NB4 (cell line): ENCODE measurements around the gene SERPINA4.

Experiments used
- DNase-seq: peaks from one replicate; pipeline ENCODE4 v3.0.0; 2010; ENCODE audit warnings: low read depth
- H3K4me3 ChIP-seq: one replicate; pipeline ENCODE4 v1.5.1; 2011; ENCODE audit warnings: mild to moderate bottlenecking, low read depth, low read length, moderate library complexity
- CTCF ChIP-seq: IDR thresholded peaks from one replicate; pipeline ENCODE4 v1.5.1; 2012; ENCODE audit warnings: low read depth, low read length
- MYC ChIP-seq: IDR thresholded peaks from 2 replicates; pipeline ENCODE4 v1.6.1; 2011; ENCODE audit warnings: low read depth, low read length
- POLR2A ChIP-seq: IDR thresholded peaks from 2 replicates; pipeline ENCODE4 v1.6.1; 2011; ENCODE audit warnings: mild to moderate bottlenecking; ENCODE audit not compliant: insufficient read length; ENCODE audit errors: extremely low read depth
- TF ChIP-seq, protein P1 (sequence below): IDR thresholded peaks from 2 replicates; pipeline ENCODE4 v1.6.1; 2011; ENCODE audit warnings: low read depth, low read length

SERPINA4 gene

GRCh38 chr14:94595912-94596311 lies 34.7 kb downstream of the SERPINA4 start:
- no peak for DNase-seq
- H3K4me3 ChIP-seq: no peak overlapping the region
- TF ChIP-seq, protein P1, sequence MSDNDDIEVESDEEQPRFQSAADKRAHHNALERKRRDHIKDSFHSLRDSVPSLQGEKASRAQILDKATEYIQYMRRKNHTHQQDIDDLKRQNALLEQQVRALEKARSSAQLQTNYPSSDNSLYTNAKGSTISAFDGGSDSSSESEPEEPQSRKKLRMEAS: no peak
- no peak for TF ChIP-seq MYC
- no peak for TF ChIP-seq CTCF
- no peak for TF ChIP-seq POLR2A

- TF ChIP-seq MYC: no peak
- no peak for TF ChIP-seq CTCF
- TF ChIP-seq POLR2A: no peak
- TF ChIP-seq, protein P1: no peak
- no peak for DNase-seq
- H3K4me3 ChIP-seq: no peak overlapping the region
These were observed 35.1 kb downstream of the SERPINA4 start for GRCh38 chr14:94596361-94596760.

DNA sequence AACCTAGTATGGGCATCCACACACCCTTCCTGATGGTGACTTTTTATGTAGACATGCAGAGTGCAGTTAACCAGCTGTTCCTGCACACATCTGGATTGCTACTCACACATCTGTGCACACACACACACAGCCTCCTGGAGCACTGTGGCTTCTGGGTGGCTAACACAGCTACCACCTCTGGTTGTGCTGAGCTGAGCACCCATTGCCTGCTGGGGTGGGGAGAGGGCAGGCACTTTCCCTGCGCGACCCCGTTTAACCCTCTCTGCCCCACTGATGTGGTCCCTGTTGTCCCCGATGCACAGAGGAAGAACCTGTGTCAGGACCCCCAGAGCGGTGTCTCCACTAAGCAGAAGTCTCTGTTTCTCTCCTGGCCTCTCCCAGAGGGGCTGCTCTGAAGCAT lies 36.5 kb downstream of the SERPINA4 start:
- TF ChIP-seq CTCF: no peak
- no peak for TF ChIP-seq POLR2A
- TF ChIP-seq MYC: no peak
- TF ChIP-seq, protein P1: no peak
- H3K4me3 ChIP-seq: no peak overlapping the region
- DNase-seq: no peak

GRCh38 chr14:94598506-94598815 lies 37.2 kb downstream of the SERPINA4 start:
- TF ChIP-seq CTCF (no peak), POLR2A (no peak)
- DNase-seq: no peak
- no peak overlapping the region for H3K4me3 ChIP-seq

DNA sequence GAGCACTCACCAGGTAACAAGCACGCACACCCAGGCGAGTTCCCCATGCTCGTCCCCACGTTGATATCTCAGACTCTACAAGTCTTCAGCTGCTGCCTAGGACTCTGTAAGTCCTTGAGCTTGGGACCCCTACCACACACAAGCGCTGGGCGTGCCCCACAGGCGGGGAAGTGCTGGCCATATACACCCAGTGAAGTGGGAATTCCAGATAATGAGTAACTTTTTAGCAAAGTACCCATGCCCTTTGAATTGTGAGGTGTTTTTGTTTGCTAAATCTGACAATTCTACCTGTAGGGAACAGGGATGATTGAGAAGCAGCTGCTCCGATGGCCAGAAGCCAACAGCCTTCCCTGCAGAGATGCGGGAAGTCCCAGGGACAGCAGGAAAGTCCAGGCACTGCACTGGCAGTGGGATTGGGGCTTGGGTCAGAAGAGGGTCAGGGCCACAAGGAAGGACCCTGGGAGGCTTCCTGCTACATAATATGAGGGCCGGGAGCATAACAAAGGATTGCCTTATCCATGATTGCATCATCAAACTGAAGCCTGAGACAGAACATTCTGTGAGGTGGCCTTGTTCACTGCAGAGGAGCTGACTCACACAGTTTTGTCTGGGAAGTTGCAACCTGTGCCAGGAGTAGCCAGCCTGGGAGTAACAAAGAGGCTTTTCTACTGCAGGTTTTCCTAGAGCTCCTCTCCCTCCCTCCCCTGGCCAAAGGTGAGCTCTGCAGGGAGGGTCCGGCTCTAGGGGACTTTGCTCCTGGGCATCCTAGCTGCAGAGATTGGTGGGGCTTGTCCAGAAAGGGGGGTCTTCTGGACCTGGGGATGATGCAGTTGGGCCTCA lies 37.8 kb downstream of the SERPINA4 start:
- DNase-seq: peak; percentile 9
- H3K4me3 ChIP-seq: no peak overlapping the region
- TF ChIP-seq, protein P1: no peak
- TF ChIP-seq CTCF (no peak), POLR2A (no peak), MYC (no peak)

GRCh38 chr14:94599656-94600004 lies 38.4 kb downstream of the SERPINA4 start:
- no peak overlapping the region for H3K4me3 ChIP-seq

More at GRCh38 chr14:94599656-94600004, 38.4 kb downstream of the SERPINA4 start:
- TF ChIP-seq CTCF: no peak
- TF ChIP-seq, protein P1: no peak
- DNase-seq: no peak
